ENCODE results near the gene TSPAN14.

Gene TSPAN14

GRCh38 chr10:80580638-80581468, 126.7 kb downstream of the TSPAN14 start:
- no peaks in the 10 kb centered on the region for H3K27me3 ChIP-seq (ENCODE audit: insufficient read depth, poor library complexity, severe bottlenecking)
- H3K27ac ChIP-seq (ENCODE audit: poor library complexity, severe bottlenecking), result no peak overlapping the region
- TF ChIP-seq CTCF (IDR thresholded peaks at IDR 0.05; ENCODE audit: poor library complexity, severe bottlenecking), result no peak
- no peaks in the 10 kb centered on the region for H3K9me3 ChIP-seq (ENCODE audit: severe bottlenecking)
- no peak for DNase-seq (ENCODE audit: low spot score)
- no peaks in the 10 kb centered on the region for H3K36me3 ChIP-seq (ENCODE audit: low read depth)
- no peak for ATAC-seq (ENCODE audit: low read depth)
- no peaks in the 10 kb centered on the region for H3K4me1 ChIP-seq (ENCODE audit: insufficient read depth, poor library complexity, severe bottlenecking)
- no peak overlapping the region for H3K4me3 ChIP-seq (ENCODE audit: severe bottlenecking)

GRCh38 chr10:80581469-80581835, 127.3 kb downstream of the TSPAN14 start:
- no peak for DNase-seq (ENCODE audit: low spot score)
- H3K4me1 ChIP-seq (ENCODE audit: insufficient read depth, poor library complexity, severe bottlenecking), result no peaks in the 10 kb centered on the region
- no peaks in the 10 kb centered on the region for H3K36me3 ChIP-seq (ENCODE audit: low read depth)
- no peak for TF ChIP-seq CTCF (IDR thresholded peaks at IDR 0.05; ENCODE audit: poor library complexity, severe bottlenecking)
- no peaks in the 10 kb centered on the region for H3K9me3 ChIP-seq (ENCODE audit: severe bottlenecking)
- no peak for ATAC-seq (ENCODE audit: low read depth)
- H3K27ac ChIP-seq (ENCODE audit: poor library complexity, severe bottlenecking), result no peak overlapping the region
- no peak overlapping the region for H3K4me3 ChIP-seq (ENCODE audit: severe bottlenecking)
- H3K27me3 ChIP-seq (ENCODE audit: insufficient read depth, poor library complexity, severe bottlenecking), result no peaks in the 10 kb centered on the region

- H3K4me1 ChIP-seq (ENCODE audit: insufficient read depth, poor library complexity, severe bottlenecking), result no peaks in the 10 kb centered on the region
- ATAC-seq (ENCODE audit: low read depth), result no peak
- no peaks in the 10 kb centered on the region for H3K36me3 ChIP-seq (ENCODE audit: low read depth)
- no peak overlapping the region for H3K4me3 ChIP-seq (ENCODE audit: severe bottlenecking)
- H3K27me3 ChIP-seq (ENCODE audit: insufficient read depth, poor library complexity, severe bottlenecking), result no peaks in the 10 kb centered on the region
- H3K27ac ChIP-seq (ENCODE audit: poor library complexity, severe bottlenecking), result no peak overlapping the region
- no peak for TF ChIP-seq CTCF (IDR thresholded peaks at IDR 0.05; ENCODE audit: poor library complexity, severe bottlenecking)
- DNase-seq (ENCODE audit: low spot score), result no peak
- no peaks in the 10 kb centered on the region for H3K9me3 ChIP-seq (ENCODE audit: severe bottlenecking)
Observed at GRCh38 chr10:80582286-80582960, 128.3 kb downstream of the TSPAN14 start.
